ENCODE measurements around the gene ZNF672.
"Not testable (repeated sequence)": the region's sequence is repeated elsewhere in the genome, so short reads cannot be mapped to it uniquely, and the experiment has no call there.

ZNF672 gene

DNA sequence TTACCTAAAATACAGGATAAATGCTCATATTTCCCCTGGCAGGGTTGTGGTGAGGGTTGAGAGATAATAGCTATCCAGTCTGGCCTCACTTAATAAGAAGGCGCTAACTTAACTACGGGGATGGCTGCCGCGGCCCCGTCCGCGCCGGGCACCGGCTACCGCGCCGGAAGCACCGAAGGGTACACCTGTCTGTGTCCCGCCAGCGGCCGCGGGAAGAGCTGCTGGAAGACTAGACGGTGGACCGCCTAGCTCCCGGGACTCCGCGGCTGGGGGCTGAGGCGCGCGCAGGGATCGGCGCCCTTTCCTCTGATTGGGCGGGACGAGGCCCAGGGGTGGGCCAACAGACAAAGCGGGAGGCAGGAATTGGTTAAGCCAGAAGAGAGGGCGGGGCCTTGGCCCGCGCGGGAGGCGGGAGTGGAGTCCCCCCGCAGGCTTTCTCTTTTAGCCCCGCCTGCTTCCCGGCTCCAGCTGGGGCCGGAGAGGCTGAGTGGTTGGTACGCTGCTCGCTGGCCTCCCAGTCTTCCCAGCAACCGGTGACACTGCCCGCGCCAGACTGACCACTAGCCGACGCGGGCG lies at the start of gene ZNF672:
Gene ZNF672 (plus strand): TSS at position 444 of the 576 bp plus-strand sequence. CDS start 9,051 bp downstream, outside the sequence.
- DNase-seq, result peak; percentile 99

DNA sequence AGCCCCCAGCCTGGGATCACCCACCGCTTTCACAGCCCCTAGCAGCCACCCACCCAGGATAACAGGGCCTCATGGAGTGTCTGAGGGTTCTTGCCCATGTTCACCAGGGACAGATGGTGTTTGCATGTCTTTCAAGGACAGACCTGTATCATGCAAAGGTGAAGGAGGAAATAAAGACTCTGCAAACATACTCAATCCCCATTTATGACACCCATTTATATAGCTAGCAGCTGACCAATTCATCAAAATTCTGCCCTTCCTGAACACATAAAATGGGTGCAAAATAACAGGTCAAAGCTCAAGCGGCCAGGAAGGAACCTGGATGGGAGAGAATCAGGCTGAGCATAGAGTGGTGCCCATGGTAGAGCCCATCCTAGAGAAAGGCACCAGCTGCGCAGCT lies 49.7 kb upstream of the ZNF672 start:
- DNase-seq, result no peak

DNA sequence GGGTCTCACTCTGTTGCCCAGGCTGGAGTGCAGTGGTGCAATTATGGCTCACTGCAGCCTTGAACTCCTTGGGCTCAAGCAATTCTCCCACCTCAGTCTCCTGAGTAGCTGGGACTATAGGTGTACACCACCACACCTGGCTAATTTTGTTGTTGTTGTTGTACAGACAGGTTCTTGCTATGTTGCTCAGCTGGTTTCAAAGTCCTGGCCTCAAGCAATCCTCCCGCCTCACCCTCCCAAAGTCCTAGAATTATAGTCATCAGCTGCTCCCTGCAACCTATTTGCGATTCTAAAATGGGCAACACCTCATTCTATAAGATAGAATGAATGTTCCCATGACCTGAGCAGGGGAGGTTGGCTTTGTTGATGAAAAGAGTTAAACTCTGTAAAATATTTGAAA lies 48.7 kb upstream of the ZNF672 start:
- DNase-seq, result not testable (repeated sequence)

DNA sequence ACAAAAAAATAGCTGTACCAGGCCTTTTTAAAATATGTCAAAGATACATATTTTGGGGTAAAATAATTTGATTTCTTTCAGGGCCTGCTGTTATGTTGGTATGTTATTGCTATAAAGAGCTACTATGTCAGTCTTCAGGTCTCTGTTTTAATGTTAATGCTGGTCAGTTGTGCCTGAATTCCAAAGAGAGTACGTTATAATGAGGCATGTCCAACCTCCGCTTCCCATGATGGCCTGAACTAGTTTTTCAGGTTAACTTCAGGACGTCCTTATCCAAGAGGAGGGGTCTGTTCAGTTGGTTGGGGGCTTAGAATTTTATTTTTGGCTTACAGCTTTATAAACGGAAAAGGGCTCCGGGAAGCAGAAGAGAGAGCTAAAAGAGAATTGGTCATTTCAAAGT lies 47.6 kb upstream of the ZNF672 start:
- no peak for DNase-seq

DNA sequence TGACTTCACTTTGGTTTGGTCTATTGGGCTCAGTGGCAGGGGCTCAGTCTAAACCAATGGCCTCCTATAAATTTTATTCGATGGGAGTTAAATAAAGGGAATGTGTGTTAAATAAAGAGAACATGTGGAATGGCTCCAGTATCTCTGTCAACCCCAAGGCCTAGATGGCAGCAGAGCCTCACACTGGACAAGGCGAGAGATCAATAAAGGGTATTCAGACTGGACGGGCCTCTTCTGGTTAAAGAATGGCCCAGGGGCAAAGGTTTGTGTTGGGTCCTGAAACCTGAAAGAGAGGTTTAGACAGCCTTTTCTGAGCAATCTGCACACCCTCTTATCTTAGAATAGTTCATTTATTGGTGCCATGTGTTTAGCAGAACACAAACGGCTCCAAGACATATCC lies 47.0 kb upstream of the ZNF672 start:
- DNase-seq, result no peak

DNA sequence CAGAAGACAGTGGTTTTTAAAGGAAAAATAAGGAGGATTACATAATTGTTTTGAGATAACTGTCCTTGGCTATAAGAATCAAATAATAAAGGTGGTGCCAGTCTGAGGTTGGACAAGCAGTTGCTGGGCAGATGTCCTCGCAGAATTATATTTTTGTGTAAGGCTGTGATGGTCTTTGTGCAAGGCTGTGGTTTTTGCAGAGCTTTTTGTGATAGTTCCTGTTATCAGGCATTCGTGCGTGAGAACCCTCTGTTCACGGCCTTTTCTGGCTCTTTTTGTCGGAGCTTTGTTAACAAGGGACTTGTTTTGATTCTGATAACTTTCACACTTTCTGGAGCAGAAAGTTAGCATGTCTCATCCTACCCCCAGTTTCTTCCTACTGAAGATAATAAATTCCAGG lies 45.7 kb upstream of the ZNF672 start:
- DNase-seq, result no peak

DNA sequence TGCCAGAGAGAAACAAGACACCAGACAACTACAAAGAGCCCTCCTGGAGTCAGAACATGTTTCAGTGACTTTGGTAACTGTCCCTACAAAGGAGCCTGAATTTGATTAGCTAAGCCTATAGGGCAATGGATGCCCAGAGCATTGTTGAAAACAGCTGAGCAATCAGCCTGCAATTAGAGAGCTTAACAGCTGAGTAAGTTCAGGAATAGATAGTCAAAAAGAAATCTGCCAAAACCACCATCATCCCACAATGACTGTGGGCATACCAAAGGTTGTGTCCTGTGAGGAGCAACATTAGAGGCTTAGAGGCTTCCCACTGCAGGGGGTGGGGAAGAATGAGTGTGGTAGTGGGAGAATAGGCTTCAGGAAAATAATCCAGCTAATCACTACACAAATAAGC lies 44.4 kb upstream of the ZNF672 start:
- DNase-seq, result no peak

DNA sequence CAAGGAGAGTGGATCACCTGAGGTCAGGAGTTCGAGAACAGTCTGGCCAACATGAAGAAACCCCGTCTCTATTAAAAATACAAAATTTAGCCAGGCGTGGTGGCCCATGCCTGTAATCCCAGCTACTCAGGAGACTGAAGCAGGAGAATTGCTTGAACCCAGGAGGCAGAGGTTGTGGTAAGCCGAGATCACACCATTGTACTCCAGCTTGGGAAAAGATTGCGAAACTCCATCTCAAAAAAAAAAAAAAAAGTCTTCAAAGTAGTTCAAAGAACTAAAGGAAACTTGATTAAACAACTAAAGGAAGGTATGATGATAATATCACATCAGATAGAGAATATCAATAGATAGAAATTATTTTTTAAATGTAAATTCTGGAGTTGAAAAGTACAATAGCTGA lies 43.4 kb upstream of the ZNF672 start:
- DNase-seq, result not testable (repeated sequence)

DNA sequence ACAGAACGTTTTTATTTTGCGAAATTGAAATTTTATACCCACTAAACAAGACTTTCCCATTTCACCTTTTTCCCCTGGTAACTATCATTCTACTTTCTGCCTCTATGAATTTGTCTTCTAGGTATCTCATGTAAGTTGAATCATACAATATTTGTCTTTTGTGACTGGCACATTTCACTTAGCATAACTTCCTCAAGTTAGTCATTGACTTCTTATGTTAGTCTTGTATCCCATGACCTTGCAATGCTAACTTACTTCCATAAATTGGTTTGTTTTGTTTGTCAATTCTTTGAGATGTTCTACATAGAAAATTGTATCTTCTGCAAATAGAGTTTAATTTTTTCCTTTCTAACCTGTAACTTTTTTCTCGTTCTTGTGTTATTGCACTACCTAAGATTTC lies 39.2 kb upstream of the ZNF672 start:
- DNase-seq, result no peak

DNA sequence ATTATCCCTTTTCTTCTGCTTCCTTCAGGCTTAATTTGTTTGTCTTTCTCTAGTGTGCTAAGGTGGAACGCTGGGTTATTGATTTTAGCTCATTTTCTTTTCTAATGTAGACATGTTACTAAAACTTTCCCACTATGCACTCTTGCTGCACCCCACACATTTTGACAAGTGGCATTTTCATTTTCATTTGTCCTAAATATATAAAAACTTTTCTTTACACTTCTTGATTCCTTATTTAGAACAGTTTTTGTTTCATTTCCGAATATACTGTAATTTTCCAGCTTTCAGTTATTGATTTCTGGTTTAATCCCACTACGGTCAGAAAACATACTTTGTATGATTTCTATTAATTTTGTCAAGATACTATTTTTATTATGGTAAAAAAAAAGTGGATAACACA lies 37.6 kb upstream of the ZNF672 start:
- DNase-seq, result no peak

DNA sequence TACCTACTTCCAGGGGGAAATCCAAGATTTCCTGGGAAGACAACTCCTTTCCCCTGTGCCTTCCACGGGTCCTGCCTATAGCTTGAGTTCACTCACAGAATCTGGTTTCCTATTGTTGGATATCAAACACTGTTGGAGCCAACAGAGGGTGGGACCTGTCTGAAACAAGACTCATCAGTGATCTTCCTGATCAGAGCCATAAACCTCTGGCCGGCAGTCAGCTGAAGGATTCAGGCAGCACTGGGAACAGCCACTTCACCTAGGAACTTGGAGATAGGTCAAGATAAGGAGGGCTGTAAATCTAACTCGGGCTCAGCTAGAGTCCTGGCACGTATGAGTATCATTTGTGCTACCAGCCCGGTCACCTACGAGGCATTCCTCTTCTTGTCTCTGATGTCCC lies 35.6 kb upstream of the ZNF672 start:
- no peak for DNase-seq

DNA sequence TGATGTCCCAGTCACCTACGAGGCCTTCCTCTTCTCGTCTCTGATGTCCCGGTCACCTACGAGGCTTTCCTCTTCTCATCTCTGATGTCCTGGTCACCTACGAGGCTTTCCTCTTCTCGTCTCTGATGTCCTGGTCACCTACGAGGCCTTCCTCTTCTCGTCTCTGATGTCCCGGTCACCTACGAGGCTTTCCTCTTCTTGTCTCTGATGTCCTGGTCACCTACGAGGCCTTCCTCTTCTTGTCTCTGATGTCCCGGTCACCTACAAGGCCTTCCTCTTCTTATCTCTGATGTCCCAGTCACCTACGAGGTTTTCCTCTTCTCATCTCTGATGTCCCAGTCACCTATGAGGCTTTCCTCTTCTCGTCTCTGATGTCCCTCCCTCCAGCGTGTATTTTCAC lies 34.5 kb upstream of the ZNF672 start:
- DNase-seq, result not testable (repeated sequence)

DNA sequence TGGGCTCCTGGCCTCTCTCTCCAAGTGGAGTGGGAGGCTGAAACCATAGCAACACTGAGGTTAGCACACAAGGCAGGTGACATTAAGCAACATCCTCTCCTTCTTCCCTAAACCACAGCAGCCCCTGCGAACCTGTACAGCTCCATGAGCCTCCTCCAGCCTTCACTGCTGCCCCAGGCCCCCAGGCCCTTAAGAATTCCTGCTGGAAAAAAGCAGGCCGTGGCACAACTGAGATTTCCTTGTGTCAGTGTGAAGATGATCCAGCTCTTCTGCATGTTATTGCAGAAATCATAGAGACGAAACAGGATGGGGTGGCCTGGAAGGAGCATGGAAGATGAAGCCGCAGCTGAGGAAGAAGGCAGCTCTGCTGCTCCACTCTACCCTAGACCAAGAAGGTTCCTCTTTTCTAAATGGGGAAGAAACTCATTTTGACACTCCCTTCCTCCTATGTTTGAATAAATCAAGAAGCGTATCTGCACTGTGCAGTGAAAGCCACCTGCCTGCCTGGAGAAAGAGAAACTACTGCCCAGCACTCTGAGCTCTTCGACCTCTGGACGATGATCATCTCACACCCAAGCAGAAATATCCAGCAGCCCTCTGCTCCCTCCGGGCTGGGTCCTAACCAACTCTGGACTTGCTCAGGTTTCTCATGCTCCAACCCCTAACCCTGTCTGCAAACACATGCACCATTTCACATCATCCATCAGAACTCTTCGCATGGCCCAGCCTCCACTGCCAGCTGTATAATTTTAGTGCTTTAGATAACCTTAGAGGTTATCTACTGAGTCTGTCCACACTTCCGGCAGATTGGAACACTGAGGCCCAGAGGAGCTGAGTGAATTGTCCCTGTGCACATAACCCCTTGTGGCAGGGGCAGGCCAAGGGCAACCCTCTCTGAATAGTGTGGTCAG lies 33.0 kb upstream of the ZNF672 start:
- DNase-seq, result no peak

DNA sequence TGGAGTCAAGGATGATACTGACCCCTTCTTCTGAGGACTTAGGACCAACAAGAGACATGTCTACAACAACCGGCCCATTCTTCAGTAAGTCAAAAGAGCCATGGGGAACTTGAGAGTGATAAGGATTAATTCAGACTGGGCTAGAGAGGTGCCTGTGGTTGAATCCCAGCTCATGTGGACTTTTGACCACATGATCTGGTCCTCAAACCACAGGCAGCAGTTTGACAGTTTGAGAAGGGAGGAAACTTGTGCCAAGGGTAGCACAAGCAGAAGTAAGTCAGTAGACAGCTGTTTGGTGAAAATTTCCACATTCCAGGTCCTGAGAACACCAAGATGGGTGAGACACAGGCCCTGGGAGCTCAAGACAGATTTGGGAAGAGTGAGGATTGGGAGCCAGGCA lies 32.1 kb upstream of the ZNF672 start:
- no peak for DNase-seq

DNA sequence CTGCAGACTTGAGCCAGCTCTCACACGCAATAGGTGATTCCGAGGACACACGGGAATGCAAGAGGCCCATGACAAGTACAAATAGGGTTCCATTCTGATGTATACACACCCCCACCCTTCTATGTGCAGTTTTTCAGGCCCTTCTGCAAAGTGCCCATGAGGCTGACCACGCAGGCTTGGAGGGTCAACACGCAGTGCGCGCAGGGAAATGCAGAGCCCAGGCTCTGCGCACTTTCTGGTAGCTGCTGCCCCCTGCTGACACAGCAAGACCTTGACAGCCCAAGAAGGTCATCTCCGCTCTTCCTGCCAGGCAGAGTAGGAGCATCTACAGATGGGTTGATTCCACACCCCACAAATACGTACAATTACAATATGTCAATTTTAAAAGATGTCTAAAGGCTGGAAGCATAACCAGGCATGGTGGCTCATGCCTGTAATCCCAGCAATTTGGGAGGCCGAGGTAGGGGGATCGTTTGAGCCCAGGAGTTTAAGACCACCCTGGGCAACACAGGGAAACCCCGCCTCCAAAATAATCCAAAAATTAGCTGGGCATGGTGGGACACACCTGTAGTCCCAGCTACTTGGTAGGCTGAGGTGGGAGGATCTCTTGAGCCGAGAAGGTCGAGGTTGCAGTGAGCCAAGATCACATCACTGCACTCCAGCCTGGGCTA lies 30.8 kb upstream of the ZNF672 start:
- DNase-seq, result peak; percentile 72

DNA sequence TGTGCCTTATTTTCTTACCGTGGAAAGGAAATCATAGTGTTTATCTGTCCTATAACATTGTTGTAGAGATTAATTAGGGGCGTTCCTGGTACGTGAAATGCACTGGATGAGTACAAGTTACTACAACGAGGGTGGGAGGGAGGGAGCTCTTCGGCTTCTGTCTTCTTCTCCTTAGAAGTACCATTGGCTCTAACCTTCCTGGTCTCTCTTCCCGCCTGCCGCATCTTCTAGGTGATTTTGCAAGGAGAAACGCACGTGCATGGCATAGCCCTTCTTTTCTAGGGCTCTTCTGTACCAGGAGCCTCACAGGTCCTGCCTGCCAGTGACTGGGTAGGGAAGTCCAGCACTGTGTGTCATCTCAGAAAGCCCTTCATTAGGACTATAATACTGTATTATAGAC lies 29.1 kb upstream of the ZNF672 start:
- no peak for DNase-seq

DNA sequence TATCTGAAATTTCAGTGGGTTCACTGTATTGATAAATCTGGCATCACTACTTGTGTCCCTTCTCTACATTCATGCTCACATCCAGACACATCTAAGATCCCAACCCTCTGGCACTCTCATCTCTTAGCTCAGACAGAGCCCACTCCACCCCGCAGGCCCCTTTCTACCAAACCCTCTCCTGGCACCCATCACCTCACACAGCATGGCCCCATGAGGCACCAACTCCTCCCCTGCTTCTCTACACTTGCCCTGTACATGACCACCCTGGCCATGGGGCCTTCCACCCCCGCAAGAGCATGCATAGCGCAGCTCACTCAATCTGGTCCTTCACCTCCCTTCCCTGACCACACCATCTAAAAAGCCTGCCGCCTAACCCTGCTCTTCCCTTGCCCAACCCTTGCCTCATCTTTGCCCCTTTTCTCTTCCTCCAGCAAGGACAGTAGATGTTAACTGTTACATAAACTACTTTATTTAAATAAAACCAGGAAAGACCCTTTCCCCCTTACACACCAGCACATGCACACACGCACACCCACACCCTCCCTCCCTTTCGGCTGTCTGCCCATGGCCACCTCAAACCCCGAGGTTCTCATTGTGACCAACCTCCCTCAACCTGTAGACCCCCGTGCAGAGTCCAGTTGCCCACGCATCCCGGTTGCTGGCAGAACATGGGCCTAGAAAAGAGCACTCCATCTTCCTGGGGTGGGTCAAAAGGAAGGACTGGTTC lies 27.9 kb upstream of the ZNF672 start:
- DNase-seq, result no peak

DNA sequence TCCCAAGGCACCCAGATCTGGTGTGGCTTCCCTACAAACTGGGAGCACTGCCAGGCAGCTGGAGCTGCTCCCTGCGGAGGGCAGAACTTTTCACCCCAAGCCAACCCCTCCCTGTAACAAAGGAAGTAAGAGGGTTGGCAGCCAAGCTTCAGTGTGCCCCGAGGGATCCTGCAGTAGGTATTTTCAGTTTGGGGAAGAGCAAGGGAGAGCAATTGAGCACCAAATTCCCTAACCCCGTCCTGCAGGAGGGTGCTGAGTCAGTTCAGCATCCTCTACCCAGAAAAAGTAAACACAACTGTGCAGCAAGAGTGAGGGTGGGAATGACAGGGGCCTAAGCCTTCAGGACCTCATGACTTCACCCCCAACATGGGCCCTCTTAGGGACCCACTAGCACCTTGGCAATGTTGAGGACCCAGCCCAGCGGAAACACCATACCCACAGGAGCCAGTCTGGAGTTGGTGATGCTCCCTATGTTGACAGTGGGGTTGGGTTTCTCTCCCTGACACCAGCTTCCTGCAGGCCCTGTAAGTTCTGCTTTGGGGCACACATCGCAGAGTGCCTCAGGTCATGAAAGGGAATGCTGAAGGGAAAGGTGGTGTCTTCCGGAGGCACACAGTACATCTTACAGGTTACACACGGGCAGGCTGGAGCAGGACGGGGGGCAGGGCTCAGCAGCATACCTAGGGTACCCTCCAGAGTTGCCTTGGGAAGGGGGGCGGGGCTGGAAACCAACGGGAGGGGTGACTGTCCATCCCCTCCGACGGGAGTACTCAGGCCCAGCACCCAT lies 27.1 kb upstream of the ZNF672 start:
- no peak for DNase-seq

DNA sequence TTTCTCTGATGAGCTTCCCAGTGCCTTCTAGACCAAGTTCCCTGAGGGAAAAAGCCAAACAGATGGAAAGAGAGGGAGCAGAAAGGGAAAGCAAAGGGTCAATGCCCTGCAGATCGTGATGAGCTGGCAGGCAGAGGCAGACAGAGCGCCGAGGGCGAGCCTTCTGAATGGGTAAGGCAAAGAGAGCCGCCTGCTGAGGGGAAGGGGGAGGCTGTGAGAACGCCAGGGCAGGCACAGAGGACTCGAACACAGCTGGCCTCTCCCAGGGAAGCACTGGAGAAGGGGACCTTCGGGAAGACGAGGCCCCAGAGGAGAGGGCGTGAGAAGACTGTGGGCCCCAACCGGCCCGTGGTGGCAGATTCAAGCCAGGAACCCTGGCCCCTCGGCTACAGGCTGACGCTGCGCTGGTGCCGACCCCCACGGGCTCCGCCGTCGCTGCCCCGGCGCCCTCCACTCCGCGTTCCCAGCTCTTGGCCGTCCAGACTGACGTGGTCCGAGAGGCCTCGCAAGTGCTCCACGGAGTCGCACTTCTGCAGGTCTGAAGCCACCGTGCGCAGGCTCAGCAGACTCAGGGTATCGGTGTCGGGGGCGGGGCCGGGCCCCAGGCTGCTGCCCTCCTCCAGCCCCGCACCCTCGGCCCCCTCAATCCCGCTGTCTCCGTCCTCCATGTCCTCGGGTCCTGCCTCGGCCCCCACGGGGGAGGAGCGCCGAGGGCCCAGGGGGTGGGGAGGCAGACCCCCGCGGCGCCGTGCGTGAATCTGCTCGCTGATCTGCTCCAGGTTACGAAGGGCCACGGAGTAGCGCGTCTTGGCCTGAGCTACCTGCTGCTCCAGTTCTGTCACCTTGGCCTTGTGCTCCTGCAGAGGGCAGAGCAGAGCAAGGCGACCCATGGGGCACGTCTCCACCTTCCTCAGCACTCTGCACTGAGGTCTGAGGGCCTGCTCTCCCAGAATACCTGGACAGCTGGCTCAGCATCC lies 26.2 kb upstream of the ZNF672 start:
- no peak for DNase-seq

DNA sequence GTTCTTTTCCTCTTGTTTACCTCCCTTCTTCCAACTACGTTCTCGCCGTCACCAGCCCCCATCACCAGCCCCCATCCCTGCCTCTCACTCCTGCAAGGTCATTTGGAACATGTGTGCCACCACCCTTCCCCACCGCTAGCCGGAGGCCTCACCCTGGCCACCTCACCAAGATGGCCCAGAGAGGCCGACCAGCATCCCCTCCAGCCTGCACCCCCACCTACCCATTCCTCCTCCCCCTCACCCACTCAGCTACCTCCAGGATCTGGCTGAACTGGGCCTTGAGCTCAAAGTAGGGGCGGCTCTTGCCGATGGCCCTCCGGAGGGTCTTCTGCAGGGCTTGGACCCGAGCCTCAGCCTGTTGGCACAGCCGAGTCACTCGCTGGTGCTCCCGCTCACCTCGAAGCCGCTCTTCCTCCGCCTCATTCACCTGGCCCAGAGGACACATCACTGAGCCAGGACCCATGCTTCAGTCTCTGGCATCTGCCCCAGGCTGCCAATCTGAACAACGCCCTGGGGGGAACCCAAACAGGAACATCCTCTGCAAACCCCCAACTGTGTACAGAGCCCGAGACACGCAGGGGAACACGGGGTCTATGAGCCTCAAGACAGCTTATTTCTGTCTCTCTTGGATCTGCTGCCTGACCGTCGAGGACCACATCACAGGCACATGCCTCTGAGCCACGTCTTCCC lies 25.1 kb upstream of the ZNF672 start:
- DNase-seq, result no peak

DNA sequence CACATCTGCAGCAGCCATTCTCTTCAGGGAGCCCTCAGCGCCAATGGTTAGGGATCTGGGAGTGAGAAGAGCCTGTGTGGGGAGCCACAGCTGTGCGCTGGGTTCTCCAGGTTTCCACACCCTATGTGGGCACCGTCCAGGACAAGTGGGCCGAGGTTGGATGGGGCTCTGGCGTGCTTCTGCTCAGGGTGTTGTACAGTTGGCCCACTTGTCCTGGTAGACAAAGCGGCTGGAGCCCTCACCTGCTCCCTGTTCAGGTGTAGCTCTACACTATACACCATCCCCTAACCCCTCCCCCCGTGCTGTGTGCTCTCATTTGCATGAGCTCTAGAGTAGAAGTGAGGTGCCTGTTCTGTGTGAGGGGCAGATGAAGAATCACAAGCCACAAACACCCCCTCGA lies 24.5 kb upstream of the ZNF672 start:
- DNase-seq, result no peak
